ENCODE results near the gene SPARCL1. TPM values are rescaled to one million over a fixed set of nuclear protein-coding genes. Genes with fewer than 3 reads are reported as not detected.
A peak's percentile ranks its signal among the peaks of the same experiment; 100 is the strongest.

Gene SPARCL1, protein sequence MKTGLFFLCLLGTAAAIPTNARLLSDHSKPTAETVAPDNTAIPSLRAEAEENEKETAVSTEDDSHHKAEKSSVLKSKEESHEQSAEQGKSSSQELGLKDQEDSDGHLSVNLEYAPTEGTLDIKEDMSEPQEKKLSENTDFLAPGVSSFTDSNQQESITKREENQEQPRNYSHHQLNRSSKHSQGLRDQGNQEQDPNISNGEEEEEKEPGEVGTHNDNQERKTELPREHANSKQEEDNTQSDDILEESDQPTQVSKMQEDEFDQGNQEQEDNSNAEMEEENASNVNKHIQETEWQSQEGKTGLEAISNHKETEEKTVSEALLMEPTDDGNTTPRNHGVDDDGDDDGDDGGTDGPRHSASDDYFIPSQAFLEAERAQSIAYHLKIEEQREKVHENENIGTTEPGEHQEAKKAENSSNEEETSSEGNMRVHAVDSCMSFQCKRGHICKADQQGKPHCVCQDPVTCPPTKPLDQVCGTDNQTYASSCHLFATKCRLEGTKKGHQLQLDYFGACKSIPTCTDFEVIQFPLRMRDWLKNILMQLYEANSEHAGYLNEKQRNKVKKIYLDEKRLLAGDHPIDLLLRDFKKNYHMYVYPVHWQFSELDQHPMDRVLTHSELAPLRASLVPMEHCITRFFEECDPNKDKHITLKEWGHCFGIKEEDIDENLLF
- total RNA-seq (2.3 and 4.1 TPM in 2 replicates), polyA plus RNA-seq (0.64 and 0.70 TPM in 2 replicates), polyA minus RNA-seq (ENCODE audit: low replicate concordance) (not detected in 2 replicates)
- 0.36 and 0.37 TPM in 2 replicates for polyA plus RNA-seq (2012)

GRCh38 chr4:87529187-87529586 lies at the start of gene SPARCL1:
Gene SPARCL1 (minus strand): TSS chr4:87529376. CDS start chr4:87499574, 29,802 bp downstream.
- H2AFZ ChIP-seq (ENCODE audit: low read length) = peak within 1 kb of the TSS; percentile 81
- H3K9ac ChIP-seq (ENCODE audit: insufficient read depth, low read length) = no peak within 1 kb of the TSS
- TF ChIP-seq CTCF (conservative IDR thresholded peaks at IDR 0.05 in 1 of 2, IDR thresholded peaks at IDR 0.05 in 1 of 2; ENCODE audit: low read depth in 1 of 2, low read length in 2 of 2) = no peak
- DNase-seq (ENCODE audit: low read depth in 2 of 2) = peak in 1 of 2 donors; percentile 64
- peak within 1 kb of the TSS; percentile 90 for H3K4me2 ChIP-seq (ENCODE audit: extremely low read depth, insufficient read depth, low read length)
- H3K4me1 ChIP-seq (ENCODE audit: control insufficient read depth, extremely low read depth, insufficient read depth, low read length) = peaks cover 3% of the 10 kb centered on the region
- no peaks in the 10 kb centered on the region for H3K79me2 ChIP-seq (ENCODE audit: control insufficient read depth, insufficient read depth, low read length)
- no peaks in the 10 kb centered on the region for H4K20me1 ChIP-seq (ENCODE audit: control insufficient read depth, extremely low read depth, insufficient read depth, low read length)
- H3K36me3 ChIP-seq (ENCODE audit: control insufficient read depth, insufficient read depth, low read length) = no peaks in the 10 kb centered on the region
- H3K27ac ChIP-seq (ENCODE audit: insufficient read depth, low read length) = no peak within 1 kb of the TSS
- peak within 1 kb of the TSS in 3 of 4 experiments; percentile 3 to 42 (median 21) for H3K4me3 ChIP-seq (replicated peaks in 1 of 4; ENCODE audit: control extremely low read depth in 1 of 4, insufficient read depth in 1 of 4, low read depth in 3 of 4, low read length in 4 of 4)
- H3K27me3 ChIP-seq (ENCODE audit: control insufficient read depth, insufficient read depth, low read length) = no peaks in the 10 kb centered on the region
- no peaks in the 10 kb centered on the region for H3K9me3 ChIP-seq (ENCODE audit: control insufficient read depth, insufficient read depth, low read depth, low read length)

GRCh38 chr4:87575983-87576382 lies 46.8 kb upstream of the SPARCL1 start:
- no peaks in the 10 kb centered on the region for H3K36me3 ChIP-seq (ENCODE audit: control insufficient read depth, insufficient read depth, low read length)
- no peak for TF ChIP-seq CTCF (conservative IDR thresholded peaks at IDR 0.05 in 1 of 2, IDR thresholded peaks at IDR 0.05 in 1 of 2; ENCODE audit: low read depth in 1 of 2, low read length in 2 of 2)
- no peak for TF ChIP-seq EZH2 (IDR thresholded peaks at IDR 0.05; ENCODE audit: low read length, missing control alignments)
- no peaks in the 10 kb centered on the region for H3K9me3 ChIP-seq (ENCODE audit: control insufficient read depth, insufficient read depth, low read depth, low read length)
- H3K4me1 ChIP-seq (ENCODE audit: control insufficient read depth, extremely low read depth, insufficient read depth, low read length) = no peaks in the 10 kb centered on the region
- H3K27me3 ChIP-seq (ENCODE audit: control insufficient read depth, insufficient read depth, low read length) = no peaks in the 10 kb centered on the region
- no peaks in the 10 kb centered on the region for H3K79me2 ChIP-seq (ENCODE audit: control insufficient read depth, insufficient read depth, low read length)
- no peak for DNase-seq (ENCODE audit: low read depth in 2 of 2)
- H3K9ac ChIP-seq (ENCODE audit: insufficient read depth, low read length) = no peak overlapping the region
- no peak overlapping the region for H2AFZ ChIP-seq (ENCODE audit: low read length)
- H3K4me3 ChIP-seq (replicated peaks in 1 of 4; ENCODE audit: control extremely low read depth in 1 of 4, insufficient read depth in 1 of 4, low read depth in 3 of 4, low read length in 4 of 4) = no peak overlapping the region
- no peaks in the 10 kb centered on the region for H4K20me1 ChIP-seq (ENCODE audit: control insufficient read depth, extremely low read depth, insufficient read depth, low read length)
- H3K4me2 ChIP-seq (ENCODE audit: extremely low read depth, insufficient read depth, low read length) = no peak overlapping the region
- H3K27ac ChIP-seq (ENCODE audit: insufficient read depth, low read length) = no peak overlapping the region

GRCh38 chr4:87575408-87575807 lies 46.2 kb upstream of the SPARCL1 start:
- no peaks in the 10 kb centered on the region for H3K9me3 ChIP-seq (ENCODE audit: control insufficient read depth, insufficient read depth, low read depth, low read length)
- H3K27me3 ChIP-seq (ENCODE audit: control insufficient read depth, insufficient read depth, low read length) = no peaks in the 10 kb centered on the region
- H3K4me1 ChIP-seq (ENCODE audit: control insufficient read depth, extremely low read depth, insufficient read depth, low read length) = no peaks in the 10 kb centered on the region
- no peak overlapping the region for H3K4me3 ChIP-seq (replicated peaks in 1 of 4; ENCODE audit: control extremely low read depth in 1 of 4, insufficient read depth in 1 of 4, low read depth in 3 of 4, low read length in 4 of 4)
- no peak for TF ChIP-seq CTCF (conservative IDR thresholded peaks at IDR 0.05 in 1 of 2, IDR thresholded peaks at IDR 0.05 in 1 of 2; ENCODE audit: low read depth in 1 of 2, low read length in 2 of 2)
- TF ChIP-seq EZH2 (IDR thresholded peaks at IDR 0.05; ENCODE audit: low read length, missing control alignments) = no peak
- H3K9ac ChIP-seq (ENCODE audit: insufficient read depth, low read length) = no peak overlapping the region
- H4K20me1 ChIP-seq (ENCODE audit: control insufficient read depth, extremely low read depth, insufficient read depth, low read length) = no peaks in the 10 kb centered on the region
- no peaks in the 10 kb centered on the region for H3K36me3 ChIP-seq (ENCODE audit: control insufficient read depth, insufficient read depth, low read length)
- no peak for DNase-seq (ENCODE audit: low read depth in 2 of 2)
- H3K79me2 ChIP-seq (ENCODE audit: control insufficient read depth, insufficient read depth, low read length) = no peaks in the 10 kb centered on the region
- no peak overlapping the region for H3K4me2 ChIP-seq (ENCODE audit: extremely low read depth, insufficient read depth, low read length)
- no peak overlapping the region for H3K27ac ChIP-seq (ENCODE audit: insufficient read depth, low read length)
- no peak overlapping the region for H2AFZ ChIP-seq (ENCODE audit: low read length)
